T-helper 22 cell (primary cell): ENCODE results near the gene ZNF467.

Source experiments
- DNase-seq: peaks from one replicate; pipeline ENCODE4 v3.0.0-alpha.2; 2020; ENCODE audit warnings: low read depth

ZNF467 gene

DNA sequence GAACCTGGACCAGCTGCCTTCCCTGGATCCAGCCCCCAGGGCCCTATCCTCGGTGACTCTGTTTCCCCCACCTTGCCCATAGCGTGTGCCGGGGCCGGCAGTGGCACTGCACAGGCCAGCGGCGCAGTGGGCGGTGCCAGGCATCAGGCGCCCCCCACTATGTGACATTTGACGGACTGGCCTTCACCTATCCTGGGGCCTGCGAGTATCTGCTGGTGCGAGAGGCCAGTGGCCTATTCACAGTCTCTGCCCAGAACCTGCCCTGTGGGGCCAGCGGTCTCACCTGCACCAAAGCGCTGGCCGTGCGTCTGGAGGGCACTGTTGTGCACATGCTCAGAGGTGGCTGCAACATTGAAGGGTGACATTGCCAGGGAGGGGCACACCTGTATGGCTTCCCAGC lies 12.0 kb upstream of the ZNF467 start:
- DNase-seq: no peak

DNA sequence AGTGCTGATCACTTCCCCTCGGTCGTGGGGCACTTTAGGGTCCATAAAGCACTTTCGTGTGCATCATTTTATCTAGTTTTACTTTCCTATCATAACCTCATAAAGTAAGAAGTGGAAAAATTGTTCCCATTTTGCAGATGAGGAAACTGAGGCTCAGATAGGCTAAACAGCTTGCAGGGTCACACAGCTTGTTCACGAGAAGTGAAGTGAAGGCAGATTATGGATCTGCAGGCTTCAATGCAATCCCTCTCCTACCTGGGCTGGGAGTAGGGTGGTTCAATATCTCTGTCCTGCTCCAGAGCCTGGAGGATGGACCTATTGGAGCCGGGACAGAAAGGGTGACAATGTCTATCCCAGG lies 10.8 kb upstream of the ZNF467 start:
- DNase-seq: no peak

DNA sequence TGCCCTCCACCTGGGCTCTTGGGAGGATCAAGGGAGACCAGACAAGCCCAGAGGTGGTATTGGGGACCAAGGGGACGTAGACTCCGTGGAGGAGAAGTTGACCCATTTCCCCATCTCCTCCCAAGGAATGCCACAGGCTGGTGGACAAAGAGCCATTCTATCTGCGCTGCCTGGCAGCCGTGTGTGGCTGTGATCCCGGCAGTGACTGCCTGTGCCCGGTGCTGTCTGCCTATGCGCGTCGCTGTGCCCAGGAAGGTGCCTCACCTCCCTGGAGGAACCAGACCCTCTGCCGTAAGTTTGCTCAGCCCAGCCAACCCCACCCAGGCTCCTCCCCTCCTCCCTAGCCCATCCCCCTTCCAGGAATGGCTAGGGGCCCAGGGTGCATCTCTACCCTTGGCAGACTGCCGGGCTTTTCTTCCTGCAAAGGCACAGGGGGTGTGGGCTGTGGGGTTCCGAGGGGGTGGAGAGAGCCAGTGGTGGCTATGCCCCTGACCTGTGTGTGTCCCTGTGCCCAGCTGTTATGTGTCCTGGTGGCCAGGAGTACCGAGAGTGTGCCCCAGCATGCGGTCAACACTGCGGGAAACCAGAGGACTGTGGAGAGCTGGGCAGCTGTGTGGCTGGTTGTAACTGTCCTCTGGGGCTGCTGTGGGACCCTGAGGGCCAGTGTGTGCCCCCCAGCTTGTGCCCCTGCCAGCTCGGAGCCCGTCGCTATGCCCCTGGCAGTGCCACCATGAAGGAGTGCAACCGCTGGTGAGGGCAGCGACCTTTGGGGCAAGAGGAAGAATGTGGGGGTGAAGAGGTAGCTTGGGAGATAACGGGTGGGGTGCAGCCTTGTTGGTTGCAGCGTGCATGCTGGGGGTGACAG lies 10.2 kb upstream of the ZNF467 start:
- DNase-seq: no peak

DNA sequence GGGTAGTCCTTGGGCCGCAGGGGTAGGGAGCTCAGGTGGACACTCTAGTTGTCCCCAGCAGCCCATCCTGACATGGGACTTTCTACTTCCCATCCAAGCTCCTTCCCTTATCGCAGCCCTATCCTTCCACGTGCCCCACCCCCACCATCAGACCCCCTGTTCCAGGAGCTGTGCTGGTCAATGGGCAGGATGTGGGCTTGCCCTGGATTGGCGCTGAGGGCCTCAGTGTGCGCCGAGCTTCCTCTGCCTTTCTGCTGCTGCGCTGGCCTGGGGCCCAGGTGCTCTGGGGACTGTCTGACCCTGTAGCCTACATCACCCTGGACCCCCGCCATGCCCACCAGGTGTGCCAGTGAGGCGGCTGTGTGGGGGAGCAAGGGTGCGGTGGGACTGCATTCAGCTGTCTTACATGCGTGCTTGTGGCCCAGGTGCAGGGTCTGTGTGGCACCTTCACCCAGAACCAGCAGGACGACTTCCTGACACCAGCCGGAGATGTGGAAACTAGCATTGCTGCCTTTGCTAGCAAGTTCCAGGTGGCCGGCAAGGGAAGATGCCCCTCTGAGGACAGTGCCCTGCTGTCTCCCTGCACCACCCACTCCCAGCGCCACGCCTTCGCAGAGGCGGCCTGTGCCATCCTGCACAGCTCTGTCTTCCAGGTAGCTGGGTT lies 9.4 kb upstream of the ZNF467 start:
- no peak for DNase-seq

DNA sequence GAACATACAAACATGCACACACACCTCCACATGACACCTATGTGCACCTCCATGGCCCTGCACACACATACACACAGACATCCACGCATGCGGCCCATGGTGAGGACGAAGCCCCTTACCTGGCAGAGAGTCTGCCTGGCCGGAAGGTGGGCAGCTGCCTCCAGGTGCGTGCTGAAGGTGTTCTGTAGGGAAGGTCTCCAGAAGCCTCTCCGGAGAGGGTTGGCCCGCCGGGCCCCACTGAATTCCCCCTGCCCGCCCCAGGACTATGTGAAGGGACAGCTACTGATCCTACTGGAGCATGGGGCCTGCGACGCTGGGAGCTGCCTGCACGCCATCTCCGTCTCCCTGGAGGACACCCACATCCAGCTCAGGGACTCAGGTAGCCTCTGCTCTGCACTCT lies 8.5 kb upstream of the ZNF467 start:
- no peak for DNase-seq

DNA sequence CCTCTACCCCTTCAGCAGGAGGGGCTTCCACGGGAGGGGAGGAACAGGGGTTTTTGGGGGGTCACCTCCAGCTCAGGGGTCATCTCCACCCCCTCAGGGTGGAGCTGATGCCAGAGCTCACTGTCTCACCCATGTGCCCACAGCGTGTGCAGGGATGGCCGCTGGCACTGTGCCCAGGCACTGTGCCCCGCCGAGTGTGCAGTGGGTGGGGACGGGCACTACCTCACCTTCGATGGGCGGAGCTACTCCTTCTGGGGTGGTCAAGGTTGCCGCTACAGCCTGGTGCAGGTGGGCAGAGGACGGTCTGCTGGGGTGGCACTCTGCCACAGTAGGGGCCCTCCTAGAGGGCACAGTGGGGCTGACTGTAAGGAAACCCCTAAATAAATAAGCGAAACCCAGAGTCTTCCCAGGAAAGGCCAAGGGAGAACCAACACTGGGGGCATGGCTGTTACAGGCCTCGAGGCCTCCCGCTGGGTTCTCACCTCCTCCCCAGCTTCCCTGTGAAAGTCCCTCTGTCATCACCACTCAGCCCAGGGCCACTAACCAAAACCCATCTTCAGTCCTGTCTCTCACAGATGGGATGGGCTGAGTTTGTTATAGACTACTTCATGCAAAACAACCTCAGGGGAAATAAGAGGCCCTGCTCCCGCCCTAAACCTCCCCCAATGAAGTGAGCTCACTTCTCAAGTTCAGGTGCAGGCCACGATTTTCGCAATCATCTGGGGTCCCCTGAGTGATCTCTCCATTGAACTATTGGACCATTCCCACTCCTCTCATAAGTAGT lies 7.4 kb upstream of the ZNF467 start:
- DNase-seq: no peak

DNA sequence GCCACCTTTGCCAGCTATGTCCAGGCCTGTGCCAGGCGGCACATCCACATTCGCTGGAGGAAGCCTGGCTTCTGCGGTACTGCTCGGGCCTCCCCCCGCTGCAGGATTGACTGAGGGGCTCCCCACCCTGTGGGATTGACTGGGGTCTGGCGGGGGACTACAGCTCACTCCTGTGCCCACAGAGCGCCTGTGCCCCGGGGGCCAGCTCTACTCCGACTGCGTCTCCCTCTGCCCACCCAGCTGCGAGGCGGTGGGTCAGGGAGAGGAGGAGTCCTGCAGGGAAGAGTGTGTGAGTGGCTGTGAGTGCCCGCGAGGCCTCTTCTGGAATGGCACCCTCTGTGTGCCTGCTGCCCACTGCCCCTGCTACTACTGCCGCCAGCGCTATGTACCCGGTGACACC lies 6.7 kb upstream of the ZNF467 start:
- no peak for DNase-seq

DNA sequence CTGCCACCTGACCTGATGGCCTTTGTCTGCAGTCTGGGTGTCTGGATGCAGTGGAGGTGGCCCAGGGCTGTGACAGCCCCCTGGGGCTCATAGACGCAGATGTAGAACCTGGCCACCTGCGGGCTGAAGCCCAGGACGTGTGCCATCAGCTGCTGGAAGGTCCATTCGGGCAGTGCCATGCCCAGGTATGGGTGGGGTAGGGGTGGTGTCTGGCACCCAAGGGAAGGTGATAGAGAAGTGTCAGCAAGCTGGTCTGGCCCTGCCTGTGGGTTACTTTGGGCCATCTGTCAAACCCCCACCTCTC lies 6.1 kb upstream of the ZNF467 start:
- DNase-seq: no peak

DNA sequence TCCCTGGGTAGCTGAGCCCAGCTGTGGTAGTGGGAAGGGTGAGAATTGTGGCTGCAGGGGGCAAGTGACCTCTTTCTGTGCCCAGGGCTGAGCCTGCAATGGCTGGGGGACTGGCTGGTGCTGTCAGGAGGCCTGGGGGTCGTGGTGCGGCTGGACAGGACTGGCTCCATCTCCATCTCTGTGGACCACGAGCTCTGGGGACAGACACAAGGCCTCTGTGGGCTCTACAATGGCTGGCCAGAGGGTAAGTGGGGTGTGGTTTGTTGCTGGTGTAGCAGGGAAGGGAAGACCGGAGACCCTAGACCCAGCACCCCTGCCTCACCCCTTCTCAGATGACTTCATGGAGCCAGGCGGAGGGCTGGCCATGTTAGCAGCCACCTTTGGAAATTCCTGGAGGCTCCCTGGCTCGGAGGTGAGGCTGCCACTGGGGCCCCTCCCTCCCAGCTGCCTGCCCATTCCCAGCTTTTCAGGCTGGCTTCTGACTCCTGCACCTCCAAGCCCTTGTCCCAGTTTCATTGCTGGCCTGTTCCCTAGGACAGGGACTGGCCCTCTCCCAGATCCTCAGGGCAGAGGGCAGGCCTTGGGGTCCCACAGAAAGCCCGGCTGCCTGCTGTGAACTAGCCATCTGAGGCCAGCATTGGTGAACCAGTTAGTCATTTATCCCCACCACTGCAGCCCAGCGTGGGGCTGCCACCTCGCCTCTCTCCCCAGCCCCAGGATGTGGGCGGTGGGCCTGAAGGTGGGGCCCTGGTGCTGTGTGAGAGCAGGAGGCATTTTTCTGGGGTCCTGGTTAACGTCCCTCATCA lies 5.5 kb upstream of the ZNF467 start:
- no peak for DNase-seq

DNA sequence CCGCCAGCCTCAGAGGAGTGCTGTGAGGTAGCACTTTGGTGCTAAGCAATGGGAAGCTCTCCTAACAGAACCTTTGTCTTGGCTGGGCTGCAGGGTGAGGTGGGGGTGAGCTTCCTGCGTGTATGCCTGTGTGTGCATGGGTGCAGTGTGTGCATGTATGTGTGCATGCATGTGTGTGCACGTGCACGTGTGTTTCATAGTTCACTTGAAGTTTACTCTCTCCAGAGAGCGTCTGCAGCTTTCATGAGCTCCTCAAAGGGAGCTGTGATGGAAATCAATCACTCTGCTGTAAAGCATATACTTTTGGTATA lies 4.9 kb upstream of the ZNF467 start:
- no peak for DNase-seq

DNA sequence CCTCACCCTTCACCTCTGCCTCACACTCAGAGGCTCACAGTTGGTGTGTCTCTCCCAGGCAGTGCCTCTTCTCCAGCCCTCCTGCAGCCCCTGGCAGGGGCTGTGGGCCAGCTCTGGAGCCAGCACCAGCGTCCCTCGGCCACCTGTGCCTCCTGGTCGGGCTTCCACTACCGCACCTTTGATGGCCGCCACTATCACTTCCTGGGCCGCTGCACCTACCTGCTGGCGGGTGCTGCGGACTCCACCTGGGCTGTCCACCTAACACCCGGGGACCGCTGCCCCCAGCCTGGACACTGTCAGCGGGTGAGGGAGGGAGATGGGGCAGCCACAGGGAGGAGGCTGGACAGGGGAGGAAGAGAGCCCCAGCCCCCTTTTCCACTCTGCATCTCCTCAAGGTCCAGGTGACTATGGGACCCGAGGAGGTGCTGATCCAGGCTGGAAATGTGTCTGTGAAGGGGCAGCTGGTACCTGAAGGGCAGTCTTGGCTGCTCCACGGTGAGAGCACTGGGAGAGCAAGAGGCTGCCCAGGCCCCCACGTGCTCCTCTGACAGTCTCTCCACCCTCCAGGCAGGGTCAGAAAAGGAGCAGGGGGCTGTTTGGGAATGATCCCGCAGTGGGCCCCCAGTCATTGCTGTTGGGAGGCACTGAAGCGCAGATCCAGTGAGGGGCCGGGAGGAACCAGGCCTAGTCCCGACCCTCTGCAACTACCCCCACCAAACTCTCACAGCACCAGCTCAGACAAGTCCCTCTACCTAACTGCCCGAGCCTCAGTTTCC lies 4.4 kb upstream of the ZNF467 start:
- DNase-seq: no peak

DNA sequence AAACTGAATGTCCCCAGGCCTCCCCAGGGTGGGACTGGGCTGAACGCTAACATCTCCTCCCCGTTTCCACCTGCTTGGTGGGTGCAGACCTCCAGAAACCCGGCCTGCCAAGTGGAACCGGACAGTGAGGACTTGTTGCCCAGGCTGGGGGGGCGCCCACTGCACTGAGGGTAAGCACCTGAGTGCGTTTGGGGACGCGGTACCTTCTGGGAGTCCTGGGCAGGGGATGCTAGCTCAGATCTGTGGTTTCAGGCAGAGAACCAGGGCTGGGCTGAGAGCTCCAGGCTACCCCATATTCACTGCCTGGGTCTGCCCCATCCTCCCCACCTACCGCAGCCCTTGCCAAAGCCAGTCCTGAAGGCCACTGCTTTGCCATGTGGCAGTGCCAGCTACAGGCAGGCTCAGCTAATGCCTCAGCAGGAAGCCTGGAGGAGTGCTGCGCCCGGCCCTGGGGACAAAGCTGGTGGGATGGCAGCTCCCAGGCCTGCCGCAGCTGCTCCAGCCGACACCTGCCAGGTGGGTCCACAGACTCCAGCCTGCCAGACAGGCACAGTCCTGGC lies 3.5 kb upstream of the ZNF467 start:
- no peak for DNase-seq

DNA sequence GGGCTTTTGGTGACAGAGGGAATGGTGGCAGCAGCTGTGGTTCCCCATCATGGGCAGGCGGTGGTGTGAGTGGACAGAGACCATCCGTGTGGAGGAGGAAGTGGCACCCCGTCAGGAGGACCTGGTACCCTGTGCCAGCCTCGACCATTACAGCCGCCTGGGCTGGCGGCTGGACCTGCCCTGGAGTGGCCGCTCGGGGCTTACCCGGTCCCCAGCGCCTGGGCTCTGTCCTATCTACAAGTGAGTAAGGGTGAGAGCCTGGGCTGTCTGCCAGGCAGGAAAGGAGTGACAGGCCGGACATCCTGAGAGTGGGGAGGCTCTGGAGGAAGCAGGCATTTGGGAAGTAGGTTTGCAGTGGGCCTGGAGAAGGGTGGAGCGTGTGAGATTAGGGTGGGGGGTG lies 2.9 kb upstream of the ZNF467 start:
- no peak for DNase-seq

DNA sequence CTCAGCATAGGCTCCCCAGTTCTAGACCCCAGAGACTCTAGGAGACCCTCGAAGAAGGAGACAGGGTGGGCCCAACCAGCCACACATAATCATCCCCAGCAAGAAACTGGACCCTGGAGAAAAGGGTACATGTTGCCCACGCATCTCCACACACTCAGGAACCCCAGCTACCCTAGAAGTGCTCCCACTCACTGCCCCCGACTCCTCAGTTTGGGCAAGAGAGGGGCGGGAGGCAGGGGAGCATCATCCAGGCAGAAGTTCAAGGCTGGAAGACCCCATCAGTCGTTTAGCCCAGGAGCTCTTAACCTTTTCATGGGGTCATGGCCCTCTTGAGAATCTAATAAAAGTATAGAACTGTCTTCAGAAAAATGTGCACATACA lies 1.8 kb upstream of the ZNF467 start:
- no peak for DNase-seq

DNA sequence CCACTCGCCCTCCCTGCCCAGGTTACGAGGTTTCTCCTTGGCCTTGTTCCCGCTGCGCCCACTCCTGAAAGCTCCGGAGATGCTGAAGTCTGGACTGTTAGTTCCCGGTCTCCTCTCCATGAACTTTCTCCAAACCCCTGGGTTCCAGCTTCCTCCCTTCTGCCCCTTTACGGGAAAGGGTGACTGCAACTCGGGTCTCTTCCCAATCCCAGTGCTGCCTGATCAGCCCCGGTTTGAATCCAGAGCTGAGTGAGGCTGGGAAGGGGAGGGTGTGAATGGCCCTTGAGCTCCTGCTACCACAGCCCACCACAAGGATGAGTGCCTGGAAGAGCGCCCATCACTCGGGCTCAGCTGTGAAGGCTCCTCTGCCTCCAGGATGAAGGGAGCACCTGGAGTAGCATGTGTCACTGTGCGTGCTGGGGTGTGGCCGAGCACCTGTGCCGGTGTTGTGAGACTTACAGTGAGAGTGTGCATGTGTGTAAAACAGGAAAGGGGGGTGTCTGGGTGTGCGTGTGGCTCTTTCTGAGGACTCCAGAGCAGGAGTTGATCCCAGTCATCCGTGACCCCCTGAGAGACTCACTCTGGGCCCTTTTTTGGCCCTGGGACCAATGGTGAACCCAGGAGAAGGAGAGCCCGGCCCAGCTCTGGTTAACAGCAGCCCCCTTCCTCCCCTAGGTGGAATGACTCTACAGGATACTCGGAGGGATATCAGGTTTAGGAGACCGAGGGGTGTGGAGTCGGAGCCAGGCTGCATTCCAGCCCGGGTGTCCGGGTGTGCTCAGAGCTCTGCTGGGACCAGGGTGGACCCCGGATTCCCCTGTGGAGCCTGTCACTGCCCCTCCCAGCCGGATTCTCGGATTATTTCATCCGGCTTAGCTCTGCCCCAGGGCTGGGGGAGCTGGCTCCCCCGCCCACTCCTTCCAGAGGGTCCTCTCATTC lies 1.1 kb upstream of the ZNF467 start:
- no peak for DNase-seq

DNA sequence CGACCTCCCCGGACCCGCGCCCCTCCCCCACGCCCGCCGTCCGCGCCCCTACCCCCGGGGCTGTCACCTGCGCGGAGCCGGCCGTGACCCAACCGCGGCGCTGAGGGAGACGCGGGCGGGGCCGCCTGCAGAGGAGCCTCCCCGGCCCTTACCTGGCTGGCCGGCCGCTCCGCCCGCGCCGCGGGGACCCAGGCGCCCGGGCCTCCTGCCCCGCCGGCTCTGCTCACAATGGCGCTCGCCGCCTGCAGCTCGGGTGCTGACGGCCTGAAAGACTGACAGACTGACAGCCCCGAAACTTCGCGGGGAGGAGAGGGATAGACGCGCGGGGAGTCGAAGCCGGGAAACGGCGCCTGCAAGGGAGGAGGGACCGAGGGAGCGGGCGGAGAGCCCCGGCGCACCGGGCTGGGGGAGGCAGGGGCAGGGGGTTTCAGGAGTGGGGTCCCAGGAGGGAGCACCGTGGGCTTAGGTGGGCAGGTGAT lies 393 bp downstream of the ZNF467 start:
- DNase-seq: peak; percentile 8

DNA sequence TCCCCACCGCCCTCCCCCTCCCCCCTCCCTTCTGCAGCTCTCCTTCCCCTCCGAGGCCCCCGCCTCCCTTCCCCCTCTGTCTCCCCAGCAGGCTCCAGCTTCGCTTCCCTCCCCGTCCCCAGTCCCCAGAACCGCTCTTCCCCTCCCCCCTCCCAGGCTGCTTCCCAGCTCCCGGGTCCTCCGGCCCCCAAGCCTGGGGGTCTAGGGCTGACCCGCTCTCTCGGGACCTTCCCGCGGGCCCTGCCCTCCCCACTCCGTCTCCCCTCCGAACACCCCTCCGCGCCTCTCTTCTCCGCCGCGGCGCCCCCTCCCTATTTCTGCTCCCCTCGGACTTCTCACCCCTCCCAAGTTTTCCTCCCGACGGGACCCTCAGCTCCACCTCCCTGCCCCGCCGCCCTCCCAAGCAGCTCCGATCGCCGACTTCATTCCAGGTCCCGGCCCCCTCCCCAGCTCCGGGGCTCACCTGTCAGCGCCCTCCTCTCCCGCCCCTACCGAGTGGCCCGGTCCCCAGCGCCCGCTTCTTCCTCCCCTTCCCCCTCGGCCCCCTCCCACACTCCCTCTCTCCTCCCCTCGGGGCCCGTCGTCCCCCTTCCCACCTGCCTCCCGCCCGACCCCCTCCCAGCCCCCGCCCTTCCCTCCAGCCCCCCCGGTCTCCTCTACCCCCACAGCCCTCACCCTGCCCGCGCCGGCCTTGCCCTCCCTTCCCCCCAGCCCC lies 990 bp downstream of the ZNF467 start:
- DNase-seq: no peak

DNA sequence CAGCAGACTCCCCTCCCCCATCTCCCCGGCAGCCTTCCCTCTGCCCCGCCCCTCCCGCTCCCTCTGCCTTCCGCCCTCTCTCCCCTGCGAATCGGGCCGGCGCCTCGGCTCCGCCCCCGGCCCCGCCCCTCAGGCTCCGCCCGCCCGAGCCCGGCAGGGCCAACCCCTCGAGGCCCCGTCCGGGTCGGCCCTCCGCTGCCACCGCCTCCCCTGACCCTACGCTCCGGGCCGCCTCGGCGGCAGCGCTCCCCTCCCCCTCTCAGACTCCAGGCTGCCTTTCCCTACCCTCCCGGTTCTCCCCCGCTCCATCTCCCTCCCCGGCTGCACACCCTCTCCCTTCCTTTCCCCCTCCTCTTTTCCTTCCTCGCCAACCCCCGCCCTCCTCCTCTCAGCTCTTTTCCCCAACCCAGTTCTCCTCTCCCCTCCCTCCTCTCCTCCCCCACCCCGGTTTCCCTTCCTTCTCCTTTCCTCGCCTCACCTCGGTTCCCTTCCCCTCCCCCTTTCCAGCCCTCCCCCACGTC lies 1.6 kb downstream of the ZNF467 start:
- peak; percentile 71 for DNase-seq
